GM10248 (cell line): Measurements from ENCODE around the gene MYL11.

Experiments used
- CTCF ChIA-PET: fragments of 300-600 bp; sonication (Branson Sonifier 250); formaldehyde crosslinking; extraction: SDS; loops from one replicate; lab custom pipeline; 2021; ENCODE audit warnings: antibody characterized with exemption; lab: Yijun Ruan, JAX
- POLR2A ChIA-PET: fragments of 350-650 bp; sonication (Branson Sonifier 250); formaldehyde crosslinking; extraction: SDS; loops from one replicate; lab custom pipeline; 2020; ENCODE audit warnings: antibody characterized with exemption; lab: Yijun Ruan, JAX
- DNase-seq: peaks from one replicate; pipeline ENCODE4 v3.0.0; 2012; ENCODE audit errors: extremely low spot score
- CTCF ChIP-seq: IDR thresholded peaks from 2 replicates; pipeline ENCODE4 v1.5.1; 2012; ENCODE audit warnings: mild to moderate bottlenecking, low read depth; ENCODE audit errors: extremely low read depth, missing control alignments, control extremely low read depth

MYL11 gene

GRCh38 chr16:30355144-30355953, 19.3 kb upstream of the MYL11 start, which contains the start of gene CD2BP2:
CD2BP2 (minus strand) TSS chr16:30355308; CDS start chr16:30354681, 627 bp downstream.
- no peak for TF ChIP-seq CTCF
- ChIA-PET POLR2A (interaction anchor here (1.7 to 2.4 kb wide), 2 partner anchors 13 to 15 kb away, joined by 5 to 11 read pairs; partner anchors contain the start of gene TBC1D10B), CTCF (interaction anchor here (1.1 to 3.4 kb wide), 6 partner anchors 10 to 303 kb away, joined by 3 to 14 read pairs (median 4); partner anchors contain the start of gene FBRS)
- peak; percentile 93 for DNase-seq

- POLR2A ChIA-PET = interaction anchor here (0.9 to 2.4 kb wide), 3 partner anchors 12 to 15 kb away, joined by 3 to 11 read pairs (median 5); partner anchors contain the start of gene TBC1D10B
- no peak for DNase-seq
- CTCF ChIA-PET = interaction anchor here (1.9 to 3.4 kb wide), 2 partner anchors 12 to 15 kb away, joined by 9 to 14 read pairs; no protein-coding TSS in a partner anchor
- no peak for TF ChIP-seq CTCF
Observed at GRCh38 chr16:30355954-30356308, 18.7 kb upstream of the MYL11 start.

GRCh38 chr16:30356401-30357084, 18.1 kb upstream of the MYL11 start:
- no peak for DNase-seq

GRCh38 chr16:30357085-30357714, 17.4 kb upstream of the MYL11 start:
- no peak for DNase-seq
- no peak for TF ChIP-seq CTCF
- ChIA-PET CTCF (interaction anchor here (0.9 to 3.4 kb wide), 4 partner anchors 8 to 73 kb away, joined by 4 to 14 read pairs (median 7); partner anchors contain the start of gene DCTPP1), POLR2A (interaction anchor here (0.6 to 2.4 kb wide), 3 partner anchors 13 to 38 kb away, joined by 3 to 11 read pairs (median 3); partner anchors contain the start of gene TBC1D10B)

More at GRCh38 chr16:30356401-30357084, 18.1 kb upstream of the MYL11 start:
- POLR2A ChIA-PET = interaction anchor here (0.6 to 2.4 kb wide), 3 partner anchors 13 to 38 kb away, joined by 3 to 11 read pairs (median 3); partner anchors contain the start of gene TBC1D10B
- CTCF ChIA-PET = interaction anchor here (0.9 to 3.4 kb wide), 4 partner anchors 9 to 73 kb away, joined by 4 to 14 read pairs (median 7); partner anchors contain the start of gene DCTPP1
- TF ChIP-seq CTCF = no peak

- DNase-seq = no peak
- POLR2A ChIA-PET = no interaction called here
- CTCF ChIA-PET = interaction anchor here (1.0 to 1.9 kb wide), 4 partner anchors 11 to 72 kb away, joined by 3 to 9 read pairs (median 4); partner anchors contain the start of genes DCTPP1 and TBC1D10B
- no peak for TF ChIP-seq CTCF
Observed at GRCh38 chr16:30357715-30358576, 16.7 kb upstream of the MYL11 start.
